ENCODE data around the gene FGD1. TPM values are rescaled to one million over a fixed set of nuclear protein-coding genes. Genes with fewer than 3 reads are reported as not detected.

The FGD1 gene
- total RNA-seq = 2.0 and 2.8 TPM in 2 replicates

GRCh38 chrX:54495814-54496516 is at the start of gene FGD1:
FGD1 (minus strand) TSS chrX:54496234; CDS start chrX:54495432, 802 bp downstream.

GRCh38 chrX:54529552-54530356 is 33.7 kb upstream of the FGD1 start, which contains the start of gene GNL3L:
GNL3L (plus strand) TSS chrX:54530219; CDS start chrX:54532567, 2,348 bp downstream.

GRCh38 chrX:54439960-54440871 is 55.8 kb downstream of the FGD1 start, which contains the start of gene TSR2:
TSR2 (plus strand) TSS chrX:54440404; CDS start chrX:54440422, 18 bp downstream.

Other genes with a start within 250 kb of the FGD1 start
- gene WNK3, start 138.2 kb downstream of the FGD1 start, total RNA-seq = 0.45 and 0.66 TPM in 2 replicates
- 15.2 and 17.5 TPM in 2 replicates for gene TSR2, start 55.8 kb downstream of the FGD1 start, total RNA-seq
- 28.9 and 31.5 TPM in 2 replicates for gene GNL3L, start 34.0 kb upstream of the FGD1 start, total RNA-seq

All from endothelial cell of coronary artery (primary cell).